PC-9 (cell line): Measurements from ENCODE around the gene C9orf153. TPM values are rescaled to one million over a fixed set of nuclear protein-coding genes. Genes with fewer than 3 reads are reported as not detected.

Experiments used
- Bru-seq: library from RNA; stranded (reverse); fragments of 400-500 nt; gene quantifications from one replicate; lab custom pipeline; 2021; lab: Mats Ljungman, UMichigan
- BruChase-seq, 2 experiments: library from RNA; stranded (reverse); fragments of 400-500 nt; gene quantifications; one replicate each; lab custom pipeline; 2021; lab: Mats Ljungman, UMichigan
- BruUV-seq: library from RNA; stranded (reverse); fragments of 400-500 nt; replicated peaks from 2 replicates; lab custom pipeline; 2021; lab: Mats Ljungman, UMichigan
- CTCF ChIA-PET: fragments of 300-600 bp; sonication (Branson Sonifier 250); formaldehyde crosslinking; loops from one replicate; lab custom pipeline; 2022; ENCODE audit warnings: antibody characterized with exemption; lab: Charles Lee
- POLR2A ChIA-PET: fragments of 300-600 bp; sonication (Branson Sonifier 250); formaldehyde crosslinking; loops from one replicate; lab custom pipeline; 2022; ENCODE audit warnings: antibody characterized with exemption; ENCODE audit not compliant: unreplicated experiment; lab: Charles Lee
- DNase-seq, 2 experiments: peaks; one replicate each; pipeline versions ENCODE4 v3.0.0 to v3.0.0-alpha.2; 2015 to 2022; ENCODE audit warnings: mixed read lengths in 1 of 2
- H2AFZ ChIP-seq: fragments of 200-600 bp; sonication (generic); 2 replicates; pipeline ENCODE4 v1.8.1; 2017; ENCODE audit warnings: antibody characterized with exemption
- H3F3A ChIP-seq: fragments of 200-600 bp; sonication (generic); 2 replicates; pipeline ENCODE4 v1.8.1; 2017; ENCODE audit warnings: antibody characterized with exemption, mild to moderate bottlenecking, low read depth; ENCODE audit not compliant: insufficient read depth
- H3K27ac ChIP-seq: fragments of 200-600 bp; sonication (generic); 2 replicates; pipeline ENCODE4 v1.6.1; 2016; ENCODE audit warnings: mixed run types
- H3K27me3 ChIP-seq: fragments of 200-600 bp; sonication (generic); 2 replicates; pipeline ENCODE4 v1.6.1; 2016; ENCODE audit warnings: low read depth, mixed run types; ENCODE audit not compliant: insufficient read depth
- H3K36me3 ChIP-seq: fragments of 200-600 bp; sonication (generic); 2 replicates; pipeline ENCODE4 v1.6.1; 2016; ENCODE audit warnings: low read depth, mixed run types
- H3K4me1 ChIP-seq: fragments of 200-600 bp; sonication (generic); replicated peaks from 2 replicates; pipeline ENCODE4 v1.6.1; 2016; ENCODE audit warnings: mixed run types; ENCODE audit not compliant: insufficient read depth
- H3K4me2 ChIP-seq: fragments of 200-600 bp; sonication (generic); 2 replicates; pipeline ENCODE4 v1.6.1; 2017; ENCODE audit warnings: mixed run types
- H3K4me3 ChIP-seq: fragments of 200-600 bp; sonication (generic); 2 replicates; pipeline ENCODE4 v1.6.1; 2016; ENCODE audit warnings: mixed run types
- H3K79me2 ChIP-seq: fragments of 200-600 bp; sonication (generic); 2 replicates; pipeline ENCODE4 v1.6.1; 2017; ENCODE audit warnings: low read depth, mixed run types
- H3K9me2 ChIP-seq: fragments of 200-600 bp; sonication (generic); 2 replicates; pipeline ENCODE4 v1.8.1; 2017; ENCODE audit warnings: mild to moderate bottlenecking; ENCODE audit not compliant: insufficient read depth
- H3K9me3 ChIP-seq: fragments of 200-600 bp; sonication (generic); 2 replicates; pipeline ENCODE4 v1.8.1; 2016; ENCODE audit warnings: low read depth; ENCODE audit not compliant: insufficient read depth
- H4K20me1 ChIP-seq: fragments of 200-600 bp; sonication (generic); 2 replicates; pipeline ENCODE4 v1.8.1; 2017; ENCODE audit not compliant: insufficient read depth
- EZH2 ChIP-seq: fragments of 200-600 bp; sonication (generic); IDR thresholded peaks from 2 replicates; pipeline ENCODE4 v1.8.0; 2017; ENCODE audit warnings: antibody characterized with exemption, low read depth
- intact Hi-C: fragments of 100-400 bp; cut with micrococcal nuclease; formaldehyde crosslinking; loops from one replicate; pipeline ENCODE4 v1.10.0; 2022; ENCODE audit not compliant: unreplicated experiment
- long read RNA-seq: library from polyadenylated mRNA; stranded (forward); transcript quantifications from one replicate; pipeline ENCODE4 v2.0.0, GENCODE V29; 2022
- total RNA-seq: library from RNA; stranded (reverse); gene quantifications from 2 replicates; pipeline ENCODE4 v1.2.3, GENCODE V29; 2021
- TF ChIP-seq, protein P1 (sequence below): fragments of 200-600 bp; sonication (generic); conservative IDR thresholded peaks from 2 replicates; pipeline ENCODE4 v1.6.1; 2017; ENCODE audit warnings: mixed run types, antibody characterized with exemption, mild to moderate bottlenecking, moderate library complexity

The C9orf153 gene
- total RNA-seq (0.48 and 0.52 TPM in 2 replicates), Bru-seq, nascent RNA (percentile 41 among the genes with signal in this experiment), BruChase-seq, experiment 1, labeled RNA remaining after a 2-hour chase (percentile 55 among the genes with signal in this experiment), BruChase-seq, experiment 2, labeled RNA remaining after a 6-hour chase (percentile 39 among the genes with signal in this experiment)
- long read RNA-seq: 0 reads

DNA sequence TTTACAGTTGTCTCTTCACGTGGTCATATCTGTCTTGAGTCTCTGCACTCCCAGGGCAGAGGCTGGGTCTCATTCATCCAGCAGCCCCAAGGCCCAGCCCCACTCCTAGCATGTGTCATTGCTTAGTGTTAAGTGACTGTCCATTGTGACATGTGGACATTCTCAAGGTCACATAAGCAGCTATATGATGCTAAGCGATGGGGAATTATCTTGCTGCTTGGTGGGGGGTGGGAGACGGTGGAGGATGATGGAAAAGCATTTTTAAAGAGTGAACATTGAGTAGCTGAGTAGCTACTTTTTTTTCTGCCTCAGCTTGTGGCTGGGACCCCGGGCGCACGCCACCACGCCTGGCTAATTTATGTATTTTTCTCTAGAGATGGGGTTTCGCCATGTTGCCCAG lies at the start of gene C9orf153:
C9orf153 (minus strand) TSS at position 101 of the 400 bp plus-strand sequence. CDS start 30,054 bp downstream, outside the sequence.
- Histone ChIP-seq H3K27me3 (no peaks in the 10 kb centered on the region), H3K79me2 (no peaks in the 10 kb centered on the region), H3K27ac (no peak within 1 kb of the TSS), H3F3A (no peaks in the 10 kb centered on the region), H3K4me2 (no peak within 1 kb of the TSS), H3K9me3 (no peaks in the 10 kb centered on the region), H3K36me3 (0 out of 2 replicates have a peak, but pooled peaks cover 9% of the 10 kb centered on the region), H2AFZ (no peak within 1 kb of the TSS), H3K4me1 (no peaks in the 10 kb centered on the region), H3K4me3 (no peak within 1 kb of the TSS), H4K20me1 (no peaks in the 10 kb centered on the region), H3K9me2 (no peaks in the 10 kb centered on the region)
- TF ChIP-seq, protein P1, sequence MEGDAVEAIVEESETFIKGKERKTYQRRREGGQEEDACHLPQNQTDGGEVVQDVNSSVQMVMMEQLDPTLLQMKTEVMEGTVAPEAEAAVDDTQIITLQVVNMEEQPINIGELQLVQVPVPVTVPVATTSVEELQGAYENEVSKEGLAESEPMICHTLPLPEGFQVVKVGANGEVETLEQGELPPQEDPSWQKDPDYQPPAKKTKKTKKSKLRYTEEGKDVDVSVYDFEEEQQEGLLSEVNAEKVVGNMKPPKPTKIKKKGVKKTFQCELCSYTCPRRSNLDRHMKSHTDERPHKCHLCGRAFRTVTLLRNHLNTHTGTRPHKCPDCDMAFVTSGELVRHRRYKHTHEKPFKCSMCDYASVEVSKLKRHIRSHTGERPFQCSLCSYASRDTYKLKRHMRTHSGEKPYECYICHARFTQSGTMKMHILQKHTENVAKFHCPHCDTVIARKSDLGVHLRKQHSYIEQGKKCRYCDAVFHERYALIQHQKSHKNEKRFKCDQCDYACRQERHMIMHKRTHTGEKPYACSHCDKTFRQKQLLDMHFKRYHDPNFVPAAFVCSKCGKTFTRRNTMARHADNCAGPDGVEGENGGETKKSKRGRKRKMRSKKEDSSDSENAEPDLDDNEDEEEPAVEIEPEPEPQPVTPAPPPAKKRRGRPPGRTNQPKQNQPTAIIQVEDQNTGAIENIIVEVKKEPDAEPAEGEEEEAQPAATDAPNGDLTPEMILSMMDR: no peak
- no peak for TF ChIP-seq EZH2
- ChIA-PET CTCF (no interaction called here), POLR2A (no interaction called here)
- DNase-seq: no peak
- intact Hi-C loops: no loop called here
- no TSS peak for BruUV-seq

DNA sequence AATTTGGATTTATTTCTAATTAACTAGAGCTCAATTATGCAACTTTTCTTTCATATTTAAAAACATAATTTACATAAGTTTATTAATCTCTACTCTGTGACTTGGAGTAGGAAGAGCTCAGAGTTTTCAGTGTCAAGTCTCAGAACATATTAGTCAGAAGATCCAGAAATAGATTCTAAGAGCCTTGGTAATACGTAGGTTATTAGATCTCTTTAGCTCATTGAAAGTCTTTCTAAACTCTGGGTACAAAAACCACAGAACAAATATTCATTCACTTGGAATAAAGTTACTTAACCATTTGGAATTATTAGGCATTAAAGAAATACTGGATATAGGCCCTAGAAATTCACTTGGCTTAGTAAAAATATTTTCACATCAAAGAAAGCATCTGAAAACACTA lies 49.2 kb upstream of the C9orf153 start:
- Histone ChIP-seq H2AFZ (no peak overlapping the region), H4K20me1 (no peaks in the 10 kb centered on the region), H3K79me2 (no peaks in the 10 kb centered on the region), H3K27ac (no peak overlapping the region), H3F3A (no peaks in the 10 kb centered on the region; the same call in 1 of the 2 replicates), H3K27me3 (no peaks in the 10 kb centered on the region), H3K4me1 (no peaks in the 10 kb centered on the region), H3K9me3 (no peaks in the 10 kb centered on the region), H3K4me3 (no peak overlapping the region), H3K9me2 (no peaks in the 10 kb centered on the region), H3K36me3 (peaks cover 66% of the 10 kb centered on the region), H3K4me2 (no peak overlapping the region)
- BruUV-seq: no TSS peak
- CTCF ChIA-PET: interaction anchor here (0.6 kb wide), 1 partner anchor 409 kb away, joined by 4 read pairs; no protein-coding TSS in a partner anchor
- POLR2A ChIA-PET: interaction anchor here (0.6 kb wide), 1 partner anchor 9 kb away, joined by 3 read pairs; no protein-coding TSS in a partner anchor
- intact Hi-C loops: no loop called here
- TF ChIP-seq, protein P1: no peak
- no peak for TF ChIP-seq EZH2
- no peak for DNase-seq

DNA sequence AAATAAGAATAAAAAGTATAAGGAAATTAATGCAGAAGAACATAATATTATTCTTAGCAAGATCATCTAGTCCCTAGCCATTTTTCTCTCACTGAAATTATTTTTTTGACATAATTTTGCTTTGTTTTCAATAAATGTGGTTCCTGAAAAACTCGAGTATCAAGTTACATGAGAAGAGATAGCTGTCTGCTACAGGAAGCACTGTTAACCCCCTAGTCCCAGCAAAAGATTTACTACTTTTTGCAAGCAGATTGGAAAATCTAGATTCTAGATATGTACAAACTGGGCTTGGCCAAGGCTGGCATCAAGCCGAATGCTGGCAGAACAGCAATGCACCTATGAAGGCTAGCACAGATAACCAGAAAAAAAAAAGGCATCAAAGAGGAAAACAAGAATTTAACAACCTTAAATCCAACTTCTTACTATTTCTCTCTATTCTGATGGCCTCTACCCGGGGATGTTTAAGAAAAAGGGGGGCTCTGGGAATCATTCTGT lies 44.8 kb upstream of the C9orf153 start:
- Histone ChIP-seq H3K27me3 (no peaks in the 10 kb centered on the region), H3K9me3 (no peaks in the 10 kb centered on the region), H3K4me1 (no peaks in the 10 kb centered on the region), H3K4me2 (no peak overlapping the region), H3K9me2 (no peaks in the 10 kb centered on the region), H2AFZ (no peak overlapping the region), H3F3A (no peaks in the 10 kb centered on the region; the same call in 1 of the 2 replicates), H3K4me3 (no peak overlapping the region), H4K20me1 (no peaks in the 10 kb centered on the region), H3K36me3 (peaks cover 57% of the 10 kb centered on the region), H3K27ac (no peak overlapping the region), H3K79me2 (no peaks in the 10 kb centered on the region)
- intact Hi-C loops: no loop called here
- ChIA-PET POLR2A (no interaction called here), CTCF (no interaction called here)
- TF ChIP-seq, protein P1: no peak
- TF ChIP-seq EZH2: no peak
- BruUV-seq: no TSS peak
- DNase-seq: no peak
